ENCODE results near the gene OPCML.

The OPCML gene

DNA sequence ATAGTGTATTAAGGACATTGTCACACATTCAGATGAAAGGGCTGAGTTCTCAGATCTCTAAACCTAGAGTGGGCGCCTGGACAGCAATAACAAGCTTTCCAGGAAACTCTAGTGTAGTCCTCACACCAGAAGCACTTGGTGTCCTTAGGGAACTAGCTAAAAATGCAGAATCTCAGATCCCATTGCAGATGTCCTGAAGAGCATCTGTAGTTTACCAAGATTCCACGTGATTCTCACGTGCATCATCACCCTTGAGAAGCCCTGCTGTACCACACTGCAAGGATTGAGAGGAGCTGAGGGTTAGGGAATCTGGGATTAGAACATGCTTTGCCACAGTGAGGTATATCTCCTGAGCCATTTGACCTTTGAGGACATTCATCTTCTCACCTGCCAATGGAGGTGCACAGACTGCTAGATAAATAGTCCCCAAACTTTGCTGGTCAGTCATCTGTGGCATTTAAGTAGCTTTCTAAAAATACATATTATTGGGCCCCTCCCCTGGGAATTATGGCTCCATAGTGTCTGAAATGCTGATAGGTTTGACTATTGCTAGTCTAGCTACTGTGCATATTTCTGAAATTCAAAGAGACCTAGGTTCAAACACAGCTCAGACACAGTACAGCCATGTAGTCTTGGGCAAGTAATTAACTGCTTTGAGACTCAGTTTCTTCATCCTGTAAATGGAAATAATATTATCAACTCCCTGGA lies 1068.9 kb downstream of the OPCML start:
- H3K9me3 ChIP-seq (ENCODE audit: severe bottlenecking), result no peaks in the 10 kb centered on the region
- no peaks in the 10 kb centered on the region for H3K36me3 ChIP-seq
- DNase-seq, result no peak
- TF ChIP-seq, protein P1, sequence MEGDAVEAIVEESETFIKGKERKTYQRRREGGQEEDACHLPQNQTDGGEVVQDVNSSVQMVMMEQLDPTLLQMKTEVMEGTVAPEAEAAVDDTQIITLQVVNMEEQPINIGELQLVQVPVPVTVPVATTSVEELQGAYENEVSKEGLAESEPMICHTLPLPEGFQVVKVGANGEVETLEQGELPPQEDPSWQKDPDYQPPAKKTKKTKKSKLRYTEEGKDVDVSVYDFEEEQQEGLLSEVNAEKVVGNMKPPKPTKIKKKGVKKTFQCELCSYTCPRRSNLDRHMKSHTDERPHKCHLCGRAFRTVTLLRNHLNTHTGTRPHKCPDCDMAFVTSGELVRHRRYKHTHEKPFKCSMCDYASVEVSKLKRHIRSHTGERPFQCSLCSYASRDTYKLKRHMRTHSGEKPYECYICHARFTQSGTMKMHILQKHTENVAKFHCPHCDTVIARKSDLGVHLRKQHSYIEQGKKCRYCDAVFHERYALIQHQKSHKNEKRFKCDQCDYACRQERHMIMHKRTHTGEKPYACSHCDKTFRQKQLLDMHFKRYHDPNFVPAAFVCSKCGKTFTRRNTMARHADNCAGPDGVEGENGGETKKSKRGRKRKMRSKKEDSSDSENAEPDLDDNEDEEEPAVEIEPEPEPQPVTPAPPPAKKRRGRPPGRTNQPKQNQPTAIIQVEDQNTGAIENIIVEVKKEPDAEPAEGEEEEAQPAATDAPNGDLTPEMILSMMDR (IDR thresholded peaks at IDR 0.05; ENCODE audit: low read depth, low read length), result no peak
- no peak overlapping the region for H3K27ac ChIP-seq
- H3K27me3 ChIP-seq (ENCODE audit: insufficient read depth, low read depth, severe bottlenecking), result no peaks in the 10 kb centered on the region
- no peak overlapping the region for H3K4me3 ChIP-seq (ENCODE audit: low read depth, low read length)

DNA sequence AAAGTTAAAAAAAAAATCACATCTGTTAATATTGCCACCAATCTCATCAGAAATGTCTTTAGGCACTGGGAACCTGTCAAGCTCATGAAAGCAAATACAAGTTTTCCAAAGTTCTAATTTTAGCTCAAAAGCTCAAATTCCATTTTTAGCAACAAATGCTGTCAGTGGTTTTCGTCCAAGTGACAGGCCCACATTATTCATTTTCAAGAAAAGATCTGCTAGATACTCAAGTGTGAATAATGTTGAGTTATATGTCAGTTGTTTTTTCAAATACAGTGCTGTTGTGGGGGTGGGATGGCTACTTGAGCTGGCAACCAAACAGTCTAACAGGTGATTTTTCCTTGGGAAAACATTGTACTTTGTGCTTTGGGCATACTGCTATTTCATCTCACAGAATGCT lies 1072.6 kb downstream of the OPCML start:
- Histone ChIP-seq H3K36me3 (no peaks in the 10 kb centered on the region), H3K27ac (no peak overlapping the region), H3K27me3 (ENCODE audit: insufficient read depth, low read depth, severe bottlenecking) (no peaks in the 10 kb centered on the region), H3K9me3 (ENCODE audit: severe bottlenecking) (no peaks in the 10 kb centered on the region), H3K4me3 (ENCODE audit: low read depth, low read length) (no peak overlapping the region)
- no peak for DNase-seq
- TF ChIP-seq, protein P1 (IDR thresholded peaks at IDR 0.05; ENCODE audit: low read depth, low read length), result no peak

DNA sequence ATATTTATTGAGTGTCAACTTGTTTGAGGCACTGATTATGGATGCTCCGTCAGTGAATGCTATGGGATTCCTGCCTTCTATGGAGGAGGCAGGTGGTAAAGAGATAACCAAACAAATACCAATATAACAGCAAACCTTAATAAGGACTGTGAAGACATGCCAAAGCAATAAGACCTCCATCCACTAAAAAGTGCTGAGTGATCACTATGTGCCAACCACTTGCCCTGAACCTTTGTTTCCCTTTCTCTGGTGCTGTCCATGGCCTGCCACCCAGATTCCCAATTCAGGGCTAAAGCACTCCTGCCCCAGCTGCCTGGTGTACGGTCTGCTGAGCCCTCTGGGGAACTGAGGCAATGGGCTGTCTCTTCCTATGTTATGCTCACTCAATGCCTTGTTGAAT lies 1074.9 kb downstream of the OPCML start:
- H3K27ac ChIP-seq, result no peak overlapping the region
- H3K9me3 ChIP-seq (ENCODE audit: severe bottlenecking), result no peaks in the 10 kb centered on the region
- DNase-seq, result no peak
- H3K27me3 ChIP-seq (ENCODE audit: insufficient read depth, low read depth, severe bottlenecking), result no peaks in the 10 kb centered on the region
- H3K4me3 ChIP-seq (ENCODE audit: low read depth, low read length), result no peak overlapping the region
- no peaks in the 10 kb centered on the region for H3K36me3 ChIP-seq
- TF ChIP-seq, protein P1 (IDR thresholded peaks at IDR 0.05; ENCODE audit: low read depth, low read length), result no peak

DNA sequence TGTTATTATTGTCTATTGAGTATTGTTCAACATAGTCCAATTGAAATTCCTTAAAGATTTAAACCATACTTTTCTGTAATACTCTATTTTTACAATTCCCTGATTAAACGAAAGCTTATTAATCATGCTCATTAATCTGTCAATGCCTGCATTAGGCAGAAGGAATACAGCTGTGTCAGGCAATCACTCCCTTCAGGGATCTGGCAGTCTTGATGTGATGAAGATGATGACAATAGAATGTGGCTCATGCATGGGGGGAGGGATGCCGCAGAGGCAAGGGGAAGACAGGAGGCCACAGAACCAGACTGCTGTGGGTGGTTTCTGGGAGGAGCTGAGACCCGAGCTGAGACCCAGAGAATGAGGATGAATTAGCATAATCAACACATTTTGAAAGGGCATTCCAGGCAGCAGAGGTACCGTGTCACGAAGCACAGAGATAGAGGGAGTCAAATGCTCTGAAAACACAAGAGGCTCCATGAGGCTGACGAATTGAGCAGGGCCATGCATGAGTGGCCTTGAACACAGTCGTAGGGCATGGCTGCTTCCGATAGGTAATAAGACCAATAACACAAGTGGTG lies 1075.5 kb downstream of the OPCML start:
- H3K4me3 ChIP-seq (ENCODE audit: low read depth, low read length), result no peak overlapping the region
- H3K27ac ChIP-seq, result no peak overlapping the region
- TF ChIP-seq, protein P1 (IDR thresholded peaks at IDR 0.05; ENCODE audit: low read depth, low read length), result no peak
- H3K27me3 ChIP-seq (ENCODE audit: insufficient read depth, low read depth, severe bottlenecking), result no peaks in the 10 kb centered on the region
- no peak for DNase-seq
- H3K9me3 ChIP-seq (ENCODE audit: severe bottlenecking), result no peaks in the 10 kb centered on the region
- H3K36me3 ChIP-seq, result no peaks in the 10 kb centered on the region

DNA sequence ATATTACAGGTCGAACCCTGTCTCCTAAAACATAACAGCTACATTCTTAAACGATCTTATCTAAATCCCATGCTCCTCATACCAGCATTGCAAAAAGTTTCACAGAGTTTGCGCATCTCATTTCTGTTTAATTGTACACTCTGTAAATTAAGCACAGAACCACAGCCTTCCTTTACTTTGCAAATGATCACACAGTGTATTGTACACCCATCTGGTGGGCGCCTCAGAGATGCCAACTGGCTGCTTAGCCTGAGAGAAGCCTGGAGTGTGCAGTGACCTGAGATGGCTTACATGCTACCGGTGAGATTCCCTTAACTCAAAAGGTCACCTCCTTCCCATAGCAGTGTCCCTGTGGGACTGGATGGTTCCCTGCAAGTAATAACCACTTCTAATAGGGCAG lies 1077.3 kb downstream of the OPCML start:
- no peak for DNase-seq
- no peaks in the 10 kb centered on the region for H3K36me3 ChIP-seq
- TF ChIP-seq, protein P1 (IDR thresholded peaks at IDR 0.05; ENCODE audit: low read depth, low read length), result no peak

DNA sequence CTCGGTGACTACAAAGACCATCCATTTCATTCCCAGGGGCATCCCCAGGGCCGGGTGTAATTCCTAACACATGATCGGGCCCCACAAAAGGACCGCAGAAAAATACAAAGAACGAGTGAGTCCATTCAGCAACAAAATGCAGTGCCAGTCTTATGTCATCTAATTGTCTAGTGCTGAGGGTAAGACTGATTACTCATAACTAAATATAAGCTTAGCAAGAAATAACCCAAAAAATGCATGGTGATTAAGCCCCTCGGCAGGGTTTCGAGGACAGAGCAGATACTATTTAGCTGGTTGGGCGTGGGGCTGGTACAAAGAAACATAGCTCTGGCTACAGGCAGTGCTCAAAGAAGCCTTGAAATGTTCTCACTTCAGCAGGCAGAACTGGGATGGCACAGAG lies 1078.9 kb downstream of the OPCML start:
- Histone ChIP-seq H3K4me3 (ENCODE audit: low read depth, low read length) (no peak overlapping the region), H3K27ac (no peak overlapping the region), H3K36me3 (no peaks in the 10 kb centered on the region), H3K9me3 (ENCODE audit: severe bottlenecking) (no peaks in the 10 kb centered on the region), H3K27me3 (ENCODE audit: insufficient read depth, low read depth, severe bottlenecking) (no peaks in the 10 kb centered on the region)
- DNase-seq, result no peak
- TF ChIP-seq, protein P1 (IDR thresholded peaks at IDR 0.05; ENCODE audit: low read depth, low read length), result no peak

More for the DNA sequence above, 1077.3 kb downstream of the OPCML start:
- H3K27ac ChIP-seq, result no peak overlapping the region
- H3K4me3 ChIP-seq (ENCODE audit: low read depth, low read length), result no peak overlapping the region
- H3K27me3 ChIP-seq (ENCODE audit: insufficient read depth, low read depth, severe bottlenecking), result no peaks in the 10 kb centered on the region
- no peaks in the 10 kb centered on the region for H3K9me3 ChIP-seq (ENCODE audit: severe bottlenecking)

Measured in WERI-Rb-1 (cell line).